H1 (cell line): ENCODE results near the gene ZNF595. TPM values are rescaled to one million over a fixed set of nuclear protein-coding genes. Genes with fewer than 3 reads are reported as not detected.
"Not testable (repeated sequence)": the region's sequence is repeated elsewhere in the genome, so short reads cannot be mapped to it uniquely, and the experiment has no call there.

Experiments
- CTCF ChIA-PET: fragments of 300-600 bp; sonication (Branson Sonifier 250); formaldehyde crosslinking; loops from one replicate; lab custom pipeline; 2021; ENCODE audit not compliant: partially characterized antibody; lab: Charles Lee
- POLR2A ChIA-PET: fragments of 300-600 bp; sonication (Branson Sonifier 250); formaldehyde crosslinking; loops from one replicate; lab custom pipeline; 2021; ENCODE audit warnings: inconsistent platforms; ENCODE audit not compliant: partially characterized antibody; lab: Charles Lee
- DNase-seq, 2 experiments: peaks; one replicate each; pipeline versions ENCODE4 v3.0.0 to v3.0.0-alpha.2; 2010 to 2022; ENCODE audit warnings: low spot score in 2 of 2, low read depth in 1 of 2, mixed read lengths in 1 of 2
- FAIRE-seq: peaks from 2 replicates; lab custom pipeline; 2011; peaks lifted over from hg19 to GRCh38; lab: Jason Lieb, UNC
- H2AFZ ChIP-seq: 2 replicates; pipeline ENCODE4 v1.8.1; 2012; ENCODE audit warnings: low read length, inconsistent platforms
- H2AK5ac ChIP-seq: 2 replicates; pipeline ENCODE4 v1.6.1; 2013; ENCODE audit warnings: low read depth, low read length
- H2BK120ac ChIP-seq: replicated peaks from 2 replicates; pipeline ENCODE3; 2013; ENCODE audit warnings: low read depth, low read length, inconsistent platforms
- H2BK12ac ChIP-seq: 2 replicates; pipeline ENCODE4 v1.6.1; 2013; ENCODE audit warnings: low read depth, low read length
- H2BK15ac ChIP-seq: 2 replicates; pipeline ENCODE4 v1.6.1; 2013; ENCODE audit warnings: low read length
- H2BK20ac ChIP-seq: 2 replicates; pipeline ENCODE4 v1.6.1; 2013; ENCODE audit warnings: low read length
- H2BK5ac ChIP-seq: 2 replicates; pipeline ENCODE4 v1.6.1; 2013; ENCODE audit warnings: low read depth, low read length
- H3K14ac ChIP-seq: 2 replicates; pipeline ENCODE4 v1.6.1; 2013; ENCODE audit warnings: inconsistent platforms; ENCODE audit not compliant: insufficient read length
- H3K18ac ChIP-seq: 2 replicates; pipeline ENCODE4 v1.6.1; 2013; ENCODE audit warnings: low read length; ENCODE audit errors: extremely low read depth
- H3K23ac ChIP-seq: 2 replicates; pipeline ENCODE4 v1.6.1; 2013; ENCODE audit warnings: inconsistent platforms; ENCODE audit not compliant: insufficient read length
- H3K23me2 ChIP-seq: 2 replicates; pipeline ENCODE4 v1.6.1; 2013; ENCODE audit warnings: low read depth, low read length
- H3K27ac ChIP-seq: 2 replicates; pipeline ENCODE4 v1.6.1; 2011; ENCODE audit warnings: low read depth, low read length, inconsistent platforms
- H3K27me3 ChIP-seq, 4 experiments: replicated peaks in 1 of 4; 1 replicate in 1 of 4; 2 replicates in 3 of 4; pipeline versions ENCODE4 v1.6.1 to v1.8.1; 2011 to 2013; ENCODE audit warnings: low read length in 3 of 4, mild to moderate bottlenecking in 3 of 4, inconsistent platforms in 2 of 4, mixed read lengths in 2 of 4, moderate library complexity in 1 of 4; ENCODE audit not compliant: control insufficient read depth in 3 of 4, insufficient read depth in 3 of 4; ENCODE audit errors: extremely low read depth in 1 of 4
- H3K36me3 ChIP-seq, 4 experiments: 2 replicates each; pipeline versions ENCODE4 v1.6.1 to v1.8.1; 2011 to 2013; ENCODE audit warnings: mild to moderate bottlenecking in 4 of 4, low read length in 3 of 4, moderate library complexity in 2 of 4, control low read depth in 1 of 4, inconsistent platforms in 1 of 4; ENCODE audit not compliant: insufficient read depth in 4 of 4, control insufficient read depth in 2 of 4
- H3K4ac ChIP-seq: replicated peaks from 2 replicates; pipeline ENCODE3; 2013; ENCODE audit warnings: low read length, low read depth, mixed read lengths, inconsistent platforms; ENCODE audit not compliant: insufficient read length
- H3K4me1 ChIP-seq, 4 experiments: replicated peaks in 1 of 4; 1 replicate in 1 of 4; 2 replicates in 3 of 4; pipeline versions ENCODE4 v1.6.1 to v1.8.1; 2011 to 2013; ENCODE audit warnings: low read length in 3 of 4, inconsistent platforms in 2 of 4, mixed read lengths in 1 of 4; ENCODE audit not compliant: insufficient read depth in 4 of 4, control insufficient read depth in 3 of 4
- H3K4me2 ChIP-seq, 2 experiments: 2 replicates each; pipeline versions ENCODE4 v1.6.1 to v1.8.1; 2011 to 2013; ENCODE audit warnings: low read depth in 2 of 2, low read length in 2 of 2, control low read depth in 1 of 2, inconsistent platforms in 1 of 2, mild to moderate bottlenecking in 1 of 2; ENCODE audit not compliant: insufficient read depth in 1 of 2
- H3K4me3 ChIP-seq, 4 experiments: fragments of 200-600, 300-600 bp in 1 of 4; sonication (generic), shearing (Covaris generic), sonication (Bioruptor Twin) in 1 of 4; 2 replicates each; pipeline versions ENCODE4 v1.5.1 to v1.8.1; 2011 to 2016; ENCODE audit warnings: low read length in 4 of 4, low read depth in 3 of 4, control low read depth in 2 of 4, inconsistent platforms in 2 of 4, mild to moderate bottlenecking in 2 of 4, mixed read lengths in 1 of 4, moderate library complexity in 1 of 4; ENCODE audit not compliant: insufficient read depth in 2 of 4; ENCODE audit errors: extremely low read depth in 1 of 4
- H3K56ac ChIP-seq: replicated peaks from 2 replicates; pipeline ENCODE3; 2013; ENCODE audit warnings: low read depth, mild to moderate bottlenecking, mixed read lengths, low read length, inconsistent platforms; ENCODE audit not compliant: insufficient read length
- H3K79me1 ChIP-seq: 2 replicates; pipeline ENCODE4 v1.6.1; 2013; ENCODE audit warnings: low read depth, low read length, control low read depth
- H3K79me2 ChIP-seq, 2 experiments: 2 replicates each; pipeline versions ENCODE4 v1.6.1 to v1.8.1; 2012 to 2013; ENCODE audit warnings: low read length in 2 of 2, mild to moderate bottlenecking in 2 of 2, inconsistent platforms in 1 of 2; ENCODE audit not compliant: insufficient read depth in 2 of 2, control insufficient read depth in 1 of 2
- H3K9ac ChIP-seq, 4 experiments: replicated peaks in 1 of 4; 1 replicate in 1 of 4; 2 replicates in 3 of 4; pipeline versions ENCODE4 v1.6.1 to v1.8.1; 2011 to 2013; ENCODE audit warnings: low read depth in 3 of 4, low read length in 3 of 4, control low read depth in 2 of 4, mild to moderate bottlenecking in 2 of 4, moderate library complexity in 2 of 4, inconsistent platforms in 1 of 4; ENCODE audit errors: extremely low read depth in 1 of 4
- H3K9me3 ChIP-seq, 2 experiments: 2 replicates each; pipeline versions ENCODE4 v1.6.1 to v1.8.1; 2012 to 2013; ENCODE audit warnings: mild to moderate bottlenecking in 2 of 2, moderate library complexity in 2 of 2, control low read depth in 1 of 2, inconsistent platforms in 1 of 2, low read depth in 1 of 2, low read length in 1 of 2, mixed read lengths in 1 of 2; ENCODE audit not compliant: insufficient read depth in 2 of 2
- H4K20me1 ChIP-seq, 2 experiments: replicated peaks in 1 of 2; 2 replicates each; pipeline versions ENCODE3 to v1.8.1; 2011 to 2013; ENCODE audit warnings: inconsistent platforms in 2 of 2, low read length in 2 of 2, mild to moderate bottlenecking in 1 of 2; ENCODE audit not compliant: insufficient read depth in 2 of 2, control insufficient read depth in 1 of 2
- H4K5ac ChIP-seq: 2 replicates; pipeline ENCODE4 v1.6.1; 2013; ENCODE audit warnings: low read length, low read depth, mixed read lengths, inconsistent platforms; ENCODE audit not compliant: insufficient read length
- H4K8ac ChIP-seq: 2 replicates; pipeline ENCODE4 v1.8.0; 2013; ENCODE audit warnings: mild to moderate bottlenecking, moderate library complexity, low read length, inconsistent platforms; ENCODE audit not compliant: insufficient read depth; ENCODE audit errors: extremely low read depth
- H4K91ac ChIP-seq: replicated peaks from 2 replicates; pipeline ENCODE3; 2013; ENCODE audit warnings: low read length, mixed read lengths, inconsistent platforms; ENCODE audit not compliant: insufficient read length
- WGBS, 2 experiments: shearing (Covaris generic) in 1 of 2; methylation state at CpG; one replicate each; pipeline versions ENCODE4 v1.1.6 to v1.1.7; 2013 to 2015; ENCODE audit warnings: low lambda C conversion rate in 2 of 2, mixed read lengths in 2 of 2, inconsistent platforms in 1 of 2, low coverage in 1 of 2, missing lambda C conversion rate in 1 of 2; ENCODE audit not compliant: insufficient replicate concordance in 2 of 2, insufficient coverage in 1 of 2, insufficient read length in 1 of 2; ENCODE audit errors: extremely low coverage in 1 of 2, missing lambda C conversion rate in 1 of 2; 5-methylcytosine and 5-hydroxymethylcytosine counted together
- polyA plus RNA-seq, 7 experiments: library from polyadenylated mRNA; depleted of rRNA in 3 of 7; stranded (reverse) in 5 of 7; unstranded in 2 of 7; fragments of >200 nt in 5 of 7; fragments of 200-250 nt in 2 of 7; gene quantifications; 1 replicate in 5 of 7; 2 replicates in 1 of 7; 4 replicates in 1 of 7; pipeline versions ENCODE4 v1.2.1 to v1.2.3, GENCODE V29; 2011 to 2013; ENCODE audit warnings: missing spikeins in 2 of 7, mixed read lengths in 2 of 7
- total RNA-seq: library from RNA; stranded (reverse); fragmentation: NEBNext Ultra II Directional; extraction: Animal tissue kit (Norgen Biotek cat#: 25700); gene quantifications from 2 replicates; pipeline ENCODE4 v1.2.1, GENCODE V29; 2021

ZNF595 gene
- total and polyA plus RNA-seq, 2 of the 8 experiments (the other 6 are each of a cell fraction or from before 2014, with no cell fraction given): 3.3 to 22.5 TPM

- H3K79me1 ChIP-seq, DNase-seq, H3K27me3 ChIP-seq, H3K23ac ChIP-seq, H2AFZ ChIP-seq, H3K79me2 ChIP-seq, FAIRE-seq, CTCF ChIA-PET, H2BK120ac ChIP-seq, H3K18ac ChIP-seq, H3K4ac ChIP-seq, H4K8ac ChIP-seq, POLR2A ChIA-PET, H2BK12ac ChIP-seq, H3K23me2 ChIP-seq, H3K56ac ChIP-seq, H3K4me2 ChIP-seq, H2BK20ac ChIP-seq, H3K14ac ChIP-seq, H3K9ac ChIP-seq, H4K91ac ChIP-seq, H3K27ac ChIP-seq, H4K20me1 ChIP-seq, H3K4me3 ChIP-seq, H4K5ac ChIP-seq, H3K36me3 ChIP-seq, H3K9me3 ChIP-seq, H3K4me1 ChIP-seq, H2BK5ac ChIP-seq, H2BK15ac ChIP-seq, H2AK5ac ChIP-seq: not testable (repeated sequence)
- WGBS, 2 experiments: 57% methylated on average over 3 of the region's 3 CpGs; no CpG with 5 or more reads in 1 of the 2 experiments
Measured at GRCh38 chr4:18128-18527, 35.0 kb upstream of the ZNF595 start.

GRCh38 chr4:18589-18988 is 34.5 kb upstream of the ZNF595 start:
- H3K79me1 ChIP-seq, H3K9me3 ChIP-seq, H2AK5ac ChIP-seq, H3K4me2 ChIP-seq, H4K5ac ChIP-seq, POLR2A ChIA-PET, H2BK20ac ChIP-seq, H3K56ac ChIP-seq, H3K79me2 ChIP-seq, H2AFZ ChIP-seq, H3K4me3 ChIP-seq, H3K9ac ChIP-seq, H2BK12ac ChIP-seq, H3K36me3 ChIP-seq, H3K14ac ChIP-seq, H4K20me1 ChIP-seq, H3K4me1 ChIP-seq, H4K91ac ChIP-seq, H4K8ac ChIP-seq, H3K27me3 ChIP-seq, CTCF ChIA-PET, H3K18ac ChIP-seq, H3K27ac ChIP-seq, DNase-seq, FAIRE-seq, H3K23me2 ChIP-seq, H2BK15ac ChIP-seq, H2BK120ac ChIP-seq, H3K23ac ChIP-seq, H3K4ac ChIP-seq, H2BK5ac ChIP-seq: not testable (repeated sequence)
- WGBS, 2 experiments: 41% methylated on average over 1 of the region's 1 CpG; no CpG with 5 or more reads in 1 of the 2 experiments
